Activated naive CD4-positive, alpha-beta T cell treated with anti-CD3 and anti-CD28 coated beads, Interleukin-2, amount 10 ng/mL, durations not matched to agents 7 days and 5 days (primary cell): ENCODE data around the gene GNPAT.

Experiments used
- CTCF ChIA-PET: fragments of 350-600 bp; sonication (Branson Sonifier 250); formaldehyde crosslinking; loops from one replicate; lab custom pipeline; 2021; ENCODE audit warnings: antibody characterized with exemption; lab: Charles Lee
- DNase-seq: peaks from one replicate; pipeline ENCODE4 v3.0.0-alpha.2; 2020
- H3K27ac Mint-ChIP-seq: one replicate; pipeline ENCODE4 v1.8.0; 2021; ENCODE audit warnings: mild to moderate bottlenecking, moderate library complexity, mixed read lengths
- H3K27me3 Mint-ChIP-seq: one replicate; pipeline ENCODE4 v1.8.0; 2021; ENCODE audit warnings: mild to moderate bottlenecking, mixed read lengths
- H3K36me3 Mint-ChIP-seq: one replicate; pipeline ENCODE4 v1.8.0; 2021; ENCODE audit warnings: mixed read lengths
- H3K4me1 Mint-ChIP-seq: one replicate; pipeline ENCODE4 v1.8.0; 2021; ENCODE audit warnings: mixed read lengths
- H3K4me3 Mint-ChIP-seq: one replicate; pipeline ENCODE4 v1.8.0; 2021; ENCODE audit warnings: mild to moderate bottlenecking, moderate library complexity, mixed read lengths
- H3K9me3 Mint-ChIP-seq: one replicate; pipeline ENCODE4 v1.8.0; 2021; ENCODE audit warnings: mixed read lengths

Gene GNPAT

DNA sequence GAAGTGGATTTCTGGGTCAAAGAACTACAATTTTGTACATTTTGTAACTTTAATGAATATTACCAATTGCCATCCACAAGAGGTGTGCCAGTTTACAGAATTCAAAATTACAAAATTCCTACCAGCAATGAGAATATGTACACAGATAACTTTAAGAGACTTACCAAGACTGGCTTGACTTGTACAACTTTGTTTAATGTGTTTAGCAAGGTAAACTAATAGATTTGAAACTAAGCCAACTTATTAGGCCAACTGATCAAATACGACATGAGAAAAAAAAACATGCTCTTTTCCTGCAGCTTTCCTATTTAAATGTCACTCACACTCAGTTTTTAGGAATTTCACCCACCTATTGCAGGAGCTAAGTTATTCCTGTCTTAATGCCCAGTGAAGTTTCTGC is 85.2 kb downstream of the GNPAT start:
- H3K4me3 Mint-ChIP-seq, result no peak overlapping the region

More for the DNA sequence above, 85.2 kb downstream of the GNPAT start:
- H3K36me3 Mint-ChIP-seq, result no peaks in the 10 kb centered on the region
- peaks cover 6% of the 10 kb centered on the region for H3K27me3 Mint-ChIP-seq
- no peaks in the 10 kb centered on the region for H3K9me3 Mint-ChIP-seq
- peaks cover 3% of the 10 kb centered on the region for H3K4me1 Mint-ChIP-seq
- CTCF ChIA-PET, result no interaction called here
- no peak for DNase-seq
- H3K27ac Mint-ChIP-seq, result no peak overlapping the region
